Coronary artery (tissue), 2 donors: ENCODE results near the gene ANXA11.
A peak's percentile ranks its signal among the peaks of the same experiment; 100 is the strongest.
"Not testable (repeated sequence)": the region's sequence is repeated elsewhere in the genome, so short reads cannot be mapped to it uniquely, and the experiment has no call there.

Experiments
- DNase-seq: peaks from one replicate; pipeline ENCODE4 v3.0.0-alpha.2; 2017; ENCODE audit warnings: low spot score
- H3K27ac ChIP-seq, 2 donors: fragments of 200-600 bp; sonication (generic); one replicate each; pipeline ENCODE4 v1.5.1; 2016 to 2019
- H3K4me3 ChIP-seq: fragments of 200-600 bp; sonication (generic); 2 replicates; pipeline ENCODE4 v1.5.1; 2016; ENCODE audit warnings: mild to moderate bottlenecking, moderate library complexity
- CTCF ChIP-seq: fragments of 200-600 bp; sonication (generic); IDR thresholded peaks from one replicate; pipeline ENCODE4 v1.5.1; 2019; ENCODE audit warnings: antibody characterized with exemption

ANXA11 gene

GRCh38 chr10:80205477-80206276, at the start of gene ANXA11:
TSS of gene ANXA11 (minus strand) at chr10:80205537. CDS start at chr10:80172861, 32,676 bp downstream.
- no peak for TF ChIP-seq CTCF
- Histone ChIP-seq H3K27ac (peak within 1 kb of the TSS; percentile 99 to 100), H3K4me3 (peak within 1 kb of the TSS; percentile 100)
- DNase-seq = peak; percentile 87

- DNase-seq, H3K27ac ChIP-seq, H3K4me3 ChIP-seq: not testable (repeated sequence)
These were observed 49.4 kb upstream of the ANXA11 start for GRCh38 chr10:80254726-80255125.

- not testable (repeated sequence) for DNase-seq, H3K4me3 ChIP-seq, H3K27ac ChIP-seq
These were observed 48.6 kb upstream of the ANXA11 start for GRCh38 chr10:80253963-80254271.

GRCh38 chr10:80253266-80253962, 48.1 kb upstream of the ANXA11 start:
- no peak for DNase-seq
- H3K4me3 ChIP-seq = no peak overlapping the region
- no peak overlapping the region for H3K27ac ChIP-seq
- no peak for TF ChIP-seq CTCF

GRCh38 chr10:80252296-80252887, 47.1 kb upstream of the ANXA11 start:
- Histone ChIP-seq H3K4me3 (no peak overlapping the region), H3K27ac (no peak overlapping the region)
- no peak for TF ChIP-seq CTCF
- no peak for DNase-seq

- not testable (repeated sequence) for H3K27ac ChIP-seq, DNase-seq, H3K4me3 ChIP-seq
These were observed 46.5 kb upstream of the ANXA11 start for GRCh38 chr10:80251703-80252280.

GRCh38 chr10:80250399-80250798, 45.1 kb upstream of the ANXA11 start:
- not testable (repeated sequence) for H3K27ac ChIP-seq, DNase-seq, H3K4me3 ChIP-seq

- not testable (repeated sequence) for H3K27ac ChIP-seq, H3K4me3 ChIP-seq, DNase-seq
These were observed 44.6 kb upstream of the ANXA11 start for GRCh38 chr10:80249906-80250305.

GRCh38 chr10:80247611-80248010, 42.3 kb upstream of the ANXA11 start:
- not testable (repeated sequence) for H3K4me3 ChIP-seq, DNase-seq, H3K27ac ChIP-seq

GRCh38 chr10:80244371-80244770, 39.0 kb upstream of the ANXA11 start:
- not testable (repeated sequence) for H3K4me3 ChIP-seq, DNase-seq, H3K27ac ChIP-seq

- H3K27ac ChIP-seq, H3K4me3 ChIP-seq, DNase-seq: not testable (repeated sequence)
These were observed 37.0 kb upstream of the ANXA11 start for GRCh38 chr10:80242341-80242740.

- not testable (repeated sequence) for H3K27ac ChIP-seq, H3K4me3 ChIP-seq, DNase-seq
These were observed 31.1 kb upstream of the ANXA11 start for GRCh38 chr10:80236457-80236856.

GRCh38 chr10:80234331-80235235, 29.2 kb upstream of the ANXA11 start:
- DNase-seq, H3K4me3 ChIP-seq, H3K27ac ChIP-seq: not testable (repeated sequence)

- H3K4me3 ChIP-seq, DNase-seq, H3K27ac ChIP-seq: not testable (repeated sequence)
These were observed 28.5 kb upstream of the ANXA11 start for GRCh38 chr10:80233871-80234270.
